SK-N-SH treated with all-trans-retinoic acid at 6 μM for 48 hours (cell line): Measurements from ENCODE around the gene DIPK1B.

Experiments used
- ATAC-seq: fragments of 200-7000 bp; cut with Tn5 transposase; 3 replicates; pipeline ENCODE4 v1.9.1; 2020; ENCODE audit warnings: mild to moderate bottlenecking, moderate library complexity
- ARNTL ChIP-seq: fragments of 450-650 bp; formaldehyde crosslinking; IDR thresholded peaks from 2 replicates; pipeline ENCODE4 v1.5.0; 2020; ENCODE audit warnings: low read depth, mild to moderate bottlenecking, moderate library complexity, borderline replicate concordance
- CREB5 ChIP-seq: fragments of 250-450 bp; sonication (Bioruptor Pico); IDR thresholded peaks from 2 replicates; pipeline ENCODE4 v1.5.1; 2020; ENCODE audit warnings: low read depth, mild to moderate bottlenecking, moderate library complexity
- CSRNP3 ChIP-seq: fragments of 250-450 bp; sonication (Bioruptor Pico); IDR thresholded peaks from 2 replicates; pipeline ENCODE4 v1.5.1; 2021; ENCODE audit warnings: mild to moderate bottlenecking, moderate library complexity
- ESRRG ChIP-seq: fragments of 250-450 bp; sonication (Bioruptor Pico); IDR thresholded peaks from 2 replicates; pipeline ENCODE4 v1.6.1; 2021; ENCODE audit warnings: mild to moderate bottlenecking
- GLIS3 ChIP-seq: fragments of 250-450 bp; sonication (Bioruptor Pico); IDR thresholded peaks from 2 replicates; pipeline ENCODE4 v1.5.0; 2020; ENCODE audit warnings: mild to moderate bottlenecking, moderate library complexity
- ISL1 ChIP-seq: fragments of 250-450 bp; sonication (Bioruptor Pico); IDR thresholded peaks from 2 replicates; pipeline ENCODE4 v2.1.2; 2022; ENCODE audit warnings: mild to moderate bottlenecking, moderate library complexity
- OSR1 ChIP-seq: fragments of 250-450 bp; sonication (Bioruptor Pico); IDR thresholded peaks from 2 replicates; pipeline ENCODE4 v1.8.0; 2022; ENCODE audit warnings: moderate library complexity, mild to moderate bottlenecking, inconsistent platforms
- PATZ1 ChIP-seq: fragments of 250-450 bp; sonication (Bioruptor Pico); IDR thresholded peaks from 2 replicates; pipeline ENCODE4 v1.8.0; 2020; ENCODE audit warnings: mild to moderate bottlenecking, moderate library complexity, borderline replicate concordance
- POU6F1 ChIP-seq: fragments of 250-450 bp; sonication (Bioruptor Pico); IDR thresholded peaks from 2 replicates; pipeline ENCODE4 v1.8.0; 2021; ENCODE audit warnings: low read depth, mild to moderate bottlenecking, moderate library complexity, borderline replicate concordance
- PPARA ChIP-seq: fragments of 250-450 bp; sonication (Bioruptor Pico); IDR thresholded peaks from 2 replicates; pipeline ENCODE4 v1.5.0; 2020; ENCODE audit warnings: mild to moderate bottlenecking, borderline replicate concordance
- RARB ChIP-seq: fragments of 250-450 bp; sonication (Bioruptor Pico); IDR thresholded peaks from 2 replicates; pipeline ENCODE4 v1.8.0; 2021; ENCODE audit warnings: mild to moderate bottlenecking, moderate library complexity
- TCF4 ChIP-seq: fragments of 250-450 bp; sonication (Bioruptor Pico); IDR thresholded peaks from 2 replicates; pipeline ENCODE4 v1.8.0; 2021; ENCODE audit warnings: mild to moderate bottlenecking, moderate library complexity, borderline replicate concordance
- TOX ChIP-seq: fragments of 250-450 bp; sonication (Bioruptor Pico); IDR thresholded peaks from 2 replicates; pipeline ENCODE4 v1.8.0; 2021; ENCODE audit warnings: mild to moderate bottlenecking, moderate library complexity, borderline replicate concordance
- TSHZ2 ChIP-seq: fragments of 250-450 bp; sonication (Bioruptor Pico); IDR thresholded peaks from 2 replicates; pipeline ENCODE4 v1.5.0; 2020; ENCODE audit warnings: mild to moderate bottlenecking, moderate library complexity
- ZC3H10 ChIP-seq: fragments of 250-450 bp; sonication (Bioruptor Pico); IDR thresholded peaks from 2 replicates; pipeline ENCODE4 v1.5.1; 2021; ENCODE audit warnings: mild to moderate bottlenecking, moderate library complexity
- ZFP30 ChIP-seq: fragments of 450-650 bp; formaldehyde crosslinking; IDR thresholded peaks from 2 replicates; pipeline ENCODE4 v1.5.0; 2022; ENCODE audit warnings: mild to moderate bottlenecking, moderate library complexity
- ZNF565 ChIP-seq: fragments of 450-650 bp; formaldehyde crosslinking; conservative IDR thresholded peaks from 2 replicates; pipeline ENCODE4 v1.5.0; 2020; ENCODE audit warnings: low read depth, mild to moderate bottlenecking, moderate library complexity
- ZNF70 ChIP-seq: fragments of 450-650 bp; formaldehyde crosslinking; IDR thresholded peaks from 2 replicates; pipeline ENCODE4 v1.5.0; 2020; ENCODE audit warnings: mild to moderate bottlenecking, moderate library complexity
- ZNF8 ChIP-seq: fragments of 450-650 bp; formaldehyde crosslinking; IDR thresholded peaks from 2 replicates; pipeline ENCODE4 v1.5.0; 2020; ENCODE audit warnings: mild to moderate bottlenecking, moderate library complexity

Gene DIPK1B

GRCh38 chr9:136695435-136695895 is 16.9 kb upstream of the DIPK1B start (continued):
- no peak for TF ChIP-seq PATZ1 (CRISPR knock-in tag)

- TF ChIP-seq ZNF8 (CRISPR knock-in tag) (no peak), ISL1 (CRISPR knock-in tag) (no peak), ZNF70 (CRISPR knock-in tag) (no peak), RARB (CRISPR knock-in tag) (no peak), ZC3H10 (CRISPR knock-in tag) (no peak), ZNF565 (CRISPR knock-in tag) (no peak), POU6F1 (CRISPR knock-in tag) (no peak)
- ATAC-seq: no peak
These were observed 16.4 kb upstream of the DIPK1B start for GRCh38 chr9:136695955-136696354.

GRCh38 chr9:136696502-136696901 is 15.9 kb upstream of the DIPK1B start:
- TF ChIP-seq ESRRG: no peak
- no peak for TF ChIP-seq ZFP30 (CRISPR knock-in tag)
- TF ChIP-seq OSR1 (CRISPR knock-in tag): no peak
- TF ChIP-seq TCF4 (CRISPR knock-in tag): no peak
- TF ChIP-seq ZC3H10 (CRISPR knock-in tag): no peak
- no peak for TF ChIP-seq ZNF8 (CRISPR knock-in tag)
- TF ChIP-seq TOX (CRISPR knock-in tag): no peak
- TF ChIP-seq CSRNP3: no peak
- TF ChIP-seq ZNF565 (CRISPR knock-in tag): no peak
- ATAC-seq: 0 out of 3 replicates have a peak, but pooled peaks have one; percentile 4

GRCh38 chr9:136697146-136697820 is 15.1 kb upstream of the DIPK1B start:
- no peak for ATAC-seq
- TF ChIP-seq TCF4 (CRISPR knock-in tag): no peak
- TF ChIP-seq ZC3H10 (CRISPR knock-in tag): no peak
- TF ChIP-seq ISL1 (CRISPR knock-in tag): no peak
- no peak for TF ChIP-seq TOX (CRISPR knock-in tag)
- TF ChIP-seq ZNF8 (CRISPR knock-in tag): no peak
- TF ChIP-seq, all 23 proteins: peak for 0

- no peak for ATAC-seq
- TF ChIP-seq TSHZ2 (CRISPR knock-in tag) (no peak), POU6F1 (CRISPR knock-in tag) (no peak), GLIS3 (no peak), RARB (CRISPR knock-in tag) (no peak), TOX (CRISPR knock-in tag) (no peak), ARNTL (CRISPR knock-in tag) (no peak), ZNF8 (CRISPR knock-in tag) (no peak), PPARA (CRISPR knock-in tag) (no peak), OSR1 (CRISPR knock-in tag) (no peak), CSRNP3 (no peak), CREB5 (CRISPR knock-in tag) (no peak)
These were observed 14.4 kb upstream of the DIPK1B start for GRCh38 chr9:136697821-136698526.
